Breast epithelium (tissue), 4 donors: Measurements from ENCODE around the gene TST. TPM values are rescaled to one million over a fixed set of nuclear protein-coding genes. Genes with fewer than 3 reads are reported as not detected.
"Not testable (repeated sequence)": the region's sequence is repeated elsewhere in the genome, so short reads cannot be mapped to it uniquely, and the experiment has no call there.

Experiments
- DNase-seq, 2 donors: peaks; one replicate each; pipeline ENCODE4 v3.0.0-alpha.2; 2019; ENCODE audit warnings: low spot score in 2 of 2
- H3K27ac ChIP-seq, 2 donors: fragments of 200-600 bp; sonication (generic) in 1 of 2; one replicate each; pipeline ENCODE4 v1.5.1; 2016 to 2019; ENCODE audit warnings: mild to moderate bottlenecking in 1 of 2
- H3K27me3 ChIP-seq, 2 donors: fragments of 200-600 bp; sonication (generic) in 1 of 2; one replicate each; pipeline versions ENCODE4 v1.5.1 to v1.6.0; 2017 to 2019; ENCODE audit warnings: control low read depth in 1 of 2, mild to moderate bottlenecking in 1 of 2
- H3K36me3 ChIP-seq: fragments of 200-600 bp; one replicate; pipeline ENCODE4 v1.5.1; 2019
- H3K4me1 ChIP-seq, 2 donors: fragments of 200-600 bp; sonication (generic); one replicate each; pipeline ENCODE4 v1.5.1; 2016 to 2019; ENCODE audit warnings: control low read depth in 1 of 2
- H3K4me3 ChIP-seq, 3 donors: fragments of 200-600 bp; sonication (generic); 1 replicate in 2 of 3; 2 replicates in 1 of 3; pipeline ENCODE4 v1.5.1; 2016 to 2019; ENCODE audit warnings: mild to moderate bottlenecking in 3 of 3, moderate library complexity in 2 of 3
- H3K9me3 ChIP-seq, 2 donors: fragments of 200-600 bp; sonication (generic) in 1 of 2; one replicate each; pipeline ENCODE4 v1.5.1; 2016 to 2019; ENCODE audit warnings: control low read depth in 1 of 2
- POLR2A ChIP-seq: fragments of 450-650 bp; IDR thresholded peaks from one replicate; pipeline ENCODE4 v1.6.1; 2016; ENCODE audit warnings: antibody characterized with exemption, mild to moderate bottlenecking, moderate library complexity
- POLR2AphosphoS5 ChIP-seq, 3 donors: sonication (generic); formaldehyde crosslinking; IDR thresholded peaks; one replicate each; pipeline ENCODE4 v1.6.1; 2017; ENCODE audit warnings: antibody characterized with exemption in 3 of 3
- intact Hi-C: fragments of 100-400 bp; cut with DNase I; formaldehyde crosslinking; loops from one replicate; pipeline ENCODE4 v1.15.1; 2023; ENCODE audit warnings: low total_unique reads
- total RNA-seq, 3 donors: library from RNA; depleted of rRNA; stranded (reverse); fragments of >200 nt; gene quantifications; one replicate each; pipeline ENCODE4 v1.1.0, GENCODE V29; 2016
- TF ChIP-seq, protein P1 (sequence below), 3 donors: fragments of 450-650 bp; IDR thresholded peaks; one replicate each; pipeline ENCODE4 v1.5.1; 2016 to 2017; ENCODE audit warnings: antibody characterized with exemption in 3 of 3, mild to moderate bottlenecking in 3 of 3, moderate library complexity in 3 of 3

TST gene
- total RNA-seq, 3 donors from 2014 or later = 51.1 to 68.0 (median 60.2) TPM

DNA sequence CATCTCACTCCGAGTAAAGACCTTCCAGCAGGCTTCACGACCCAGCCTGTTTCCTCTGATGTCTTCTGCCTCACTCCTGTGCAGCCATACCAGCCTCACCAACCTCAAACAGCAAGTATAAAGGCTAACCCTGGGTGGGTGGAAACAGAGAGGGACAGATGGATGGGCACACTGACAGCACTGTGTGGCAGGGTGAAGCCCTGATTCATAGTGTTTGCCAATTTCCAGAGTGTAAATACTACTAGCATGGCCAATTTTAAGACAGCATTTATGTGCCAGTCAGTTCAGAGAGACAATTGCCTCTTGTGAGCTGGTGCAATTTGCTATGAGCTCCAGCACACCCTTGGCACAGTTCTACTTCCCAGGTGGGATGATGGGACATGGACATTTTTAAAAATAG lies 21.5 kb downstream of the TST start:
- Histone ChIP-seq H3K36me3 (no peaks in the 10 kb centered on the region), H3K4me1 (no peaks in the 10 kb centered on the region), H3K27ac (no peak overlapping the region), H3K4me3 (no peak overlapping the region), H3K9me3 (no peaks in the 10 kb centered on the region), H3K27me3 (no peaks in the 10 kb centered on the region)
- no peak for TF ChIP-seq POLR2AphosphoS5 (IDR thresholded peaks at IDR 0.05)
- TF ChIP-seq POLR2A = no peak
- TF ChIP-seq, protein P1, sequence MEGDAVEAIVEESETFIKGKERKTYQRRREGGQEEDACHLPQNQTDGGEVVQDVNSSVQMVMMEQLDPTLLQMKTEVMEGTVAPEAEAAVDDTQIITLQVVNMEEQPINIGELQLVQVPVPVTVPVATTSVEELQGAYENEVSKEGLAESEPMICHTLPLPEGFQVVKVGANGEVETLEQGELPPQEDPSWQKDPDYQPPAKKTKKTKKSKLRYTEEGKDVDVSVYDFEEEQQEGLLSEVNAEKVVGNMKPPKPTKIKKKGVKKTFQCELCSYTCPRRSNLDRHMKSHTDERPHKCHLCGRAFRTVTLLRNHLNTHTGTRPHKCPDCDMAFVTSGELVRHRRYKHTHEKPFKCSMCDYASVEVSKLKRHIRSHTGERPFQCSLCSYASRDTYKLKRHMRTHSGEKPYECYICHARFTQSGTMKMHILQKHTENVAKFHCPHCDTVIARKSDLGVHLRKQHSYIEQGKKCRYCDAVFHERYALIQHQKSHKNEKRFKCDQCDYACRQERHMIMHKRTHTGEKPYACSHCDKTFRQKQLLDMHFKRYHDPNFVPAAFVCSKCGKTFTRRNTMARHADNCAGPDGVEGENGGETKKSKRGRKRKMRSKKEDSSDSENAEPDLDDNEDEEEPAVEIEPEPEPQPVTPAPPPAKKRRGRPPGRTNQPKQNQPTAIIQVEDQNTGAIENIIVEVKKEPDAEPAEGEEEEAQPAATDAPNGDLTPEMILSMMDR (IDR thresholded peaks at IDR 0.05) = no peak
- intact Hi-C loops = no loop called here
- DNase-seq = no peak

DNA sequence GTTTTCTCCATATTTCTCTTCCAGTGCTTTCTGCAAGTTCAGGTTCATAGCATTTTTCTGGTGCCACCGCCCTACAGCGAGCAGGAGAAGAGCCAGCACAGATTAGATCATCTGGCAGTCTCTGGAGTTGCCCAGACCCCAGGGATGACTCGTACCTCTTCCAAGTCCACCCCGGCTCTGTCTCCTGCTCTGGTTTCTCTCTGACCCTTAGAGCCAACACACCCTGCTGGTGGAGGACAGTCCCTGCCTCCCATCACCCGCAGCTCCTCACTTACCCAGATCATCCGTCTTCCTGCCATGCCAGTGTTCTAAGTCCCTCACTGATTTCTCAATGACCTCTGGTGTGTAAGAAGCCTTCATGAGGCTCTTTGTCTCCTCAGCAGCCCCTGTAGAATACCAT lies 28.0 kb downstream of the TST start:
- Histone ChIP-seq H3K9me3 (peaks cover 2 to 3% of the 10 kb centered on the region in 2 donors), H3K4me3 (no peak overlapping the region), H3K4me1 (no peaks in the 10 kb centered on the region), H3K27me3 (peaks cover 0 to 21% of the 10 kb centered on the region in 2 donors), H3K27ac (no peak overlapping the region), H3K36me3 (no peaks in the 10 kb centered on the region)
- TF ChIP-seq, protein P1 (IDR thresholded peaks at IDR 0.05) = no peak
- TF ChIP-seq POLR2AphosphoS5 (IDR thresholded peaks at IDR 0.05) = no peak
- TF ChIP-seq POLR2A = no peak
- intact Hi-C loops = no loop called here
- DNase-seq = no peak

DNA sequence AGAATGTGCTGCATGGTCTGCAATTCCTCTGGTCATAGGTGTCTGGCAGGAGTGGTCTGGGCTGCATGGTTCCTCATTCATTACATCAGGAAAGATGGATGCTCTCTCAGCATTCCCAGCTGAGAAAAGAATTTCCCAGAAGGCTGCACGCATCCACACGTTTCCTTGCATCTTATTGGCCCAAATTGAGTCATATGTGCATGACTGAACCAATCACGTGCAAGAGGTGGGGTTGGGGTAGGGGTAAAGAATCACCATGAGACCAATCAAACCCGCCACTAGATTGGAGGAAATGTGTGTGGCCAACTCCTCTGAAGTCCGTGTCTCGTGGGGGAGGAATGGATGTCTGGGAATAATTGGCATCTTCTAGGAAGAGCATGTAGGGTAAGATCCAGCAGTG lies 28.8 kb downstream of the TST start:
- intact Hi-C loops = no loop called here
- H3K27me3 ChIP-seq = peaks cover 0 to 21% of the 10 kb centered on the region in 2 donors

DNA sequence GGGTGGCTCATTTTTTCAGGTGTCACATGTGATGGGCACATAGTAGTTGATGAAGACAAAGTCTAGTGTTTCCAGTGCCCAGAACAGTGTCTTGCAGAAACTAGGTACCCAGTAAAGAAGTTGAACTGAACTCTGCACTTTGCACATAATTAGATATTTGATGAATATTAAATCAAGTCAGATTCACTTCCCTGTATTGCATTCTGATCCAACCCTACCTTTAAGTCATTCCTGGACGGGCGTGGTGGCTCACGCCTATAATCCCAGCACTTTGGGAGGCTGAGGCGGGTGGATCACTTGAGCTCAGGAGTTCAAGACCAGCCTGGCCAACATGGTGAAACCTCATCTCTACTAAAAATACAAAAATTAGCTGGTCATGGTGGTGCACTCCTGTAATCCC lies 30.2 kb downstream of the TST start:
- not testable (repeated sequence) for H3K4me1 ChIP-seq, H3K4me3 ChIP-seq, H3K27ac ChIP-seq, DNase-seq, H3K36me3 ChIP-seq
- intact Hi-C loops = loop anchor here (10.0 kb wide), 1 partner anchor 194 kb away; no protein-coding TSS in a partner anchor
- peaks cover 0 to 21% of the 10 kb centered on the region in 2 donors for H3K27me3 ChIP-seq
- H3K9me3 ChIP-seq = peaks cover 14 to 15% of the 10 kb centered on the region in 2 donors

More for the DNA sequence above, 28.8 kb downstream of the TST start:
- Histone ChIP-seq H3K36me3 (no peaks in the 10 kb centered on the region), H3K4me3 (no peak overlapping the region), H3K27ac (no peak overlapping the region), H3K9me3 (peaks cover 9 to 10% of the 10 kb centered on the region in 2 donors), H3K4me1 (no peaks in the 10 kb centered on the region)
- no peak for DNase-seq
- TF ChIP-seq POLR2AphosphoS5 (IDR thresholded peaks at IDR 0.05) (no peak), POLR2A (no peak)
- TF ChIP-seq, protein P1 (IDR thresholded peaks at IDR 0.05) = no peak

DNA sequence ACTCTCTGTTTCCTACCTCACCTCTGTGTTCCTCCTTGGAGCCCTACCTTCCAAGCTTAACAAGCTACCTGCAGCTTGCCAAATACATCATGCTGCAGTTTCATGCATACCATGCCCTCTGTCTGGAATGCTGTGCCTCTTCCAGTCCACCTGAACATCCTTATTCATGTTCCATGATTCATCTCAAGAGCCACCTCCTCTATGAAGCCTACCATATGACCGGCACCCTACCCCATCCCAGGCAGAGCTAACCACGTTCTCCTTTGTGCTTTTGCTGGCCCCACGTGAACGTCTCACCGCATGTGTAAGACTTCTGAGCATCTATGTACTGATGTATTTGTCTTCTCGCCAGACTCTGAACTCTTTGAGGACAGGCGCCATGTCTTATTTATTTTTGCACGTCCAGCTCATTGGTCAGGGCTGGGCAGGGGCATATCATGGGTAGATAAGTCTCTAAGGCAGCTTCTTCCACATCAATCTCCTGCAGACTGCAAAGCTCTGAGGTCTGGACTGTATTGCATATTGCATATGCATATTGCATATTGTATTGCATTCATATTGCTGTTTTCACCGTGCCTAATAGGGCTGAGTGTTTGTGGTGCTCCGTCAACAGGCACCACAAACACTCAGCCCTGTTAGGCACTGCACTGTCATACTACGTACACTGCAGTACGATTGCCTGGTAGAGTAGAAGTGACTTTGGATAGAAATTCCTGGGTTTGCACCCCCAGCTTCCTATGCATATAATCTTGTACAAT lies 31.0 kb downstream of the TST start:
- no peak for DNase-seq
- intact Hi-C loops = loop anchor here (10.0 kb wide), 1 partner anchor 193 kb away; no protein-coding TSS in a partner anchor
- peaks cover 14 to 15% of the 10 kb centered on the region in 2 donors for H3K9me3 ChIP-seq

More for the DNA sequence above, 31.0 kb downstream of the TST start:
- Histone ChIP-seq H3K27ac (no peak overlapping the region), H3K27me3 (peaks cover 0 to 21% of the 10 kb centered on the region in 2 donors), H3K36me3 (no peaks in the 10 kb centered on the region), H3K4me1 (no peaks in the 10 kb centered on the region), H3K4me3 (no peak overlapping the region)
- TF ChIP-seq POLR2AphosphoS5 (IDR thresholded peaks at IDR 0.05) (no peak), POLR2A (no peak)
- TF ChIP-seq, protein P1 (IDR thresholded peaks at IDR 0.05) = no peak
